K562 (cell line): ENCODE measurements around the gene ALDH1A3. TPM values are rescaled to one million over a fixed set of nuclear protein-coding genes. Genes with fewer than 3 reads are reported as not detected.

Experiments
- CXXC5 ChIP-seq: fragments of 250-450 bp; sonication (Bioruptor Pico); IDR thresholded peaks from 2 replicates; pipeline ENCODE4 v1.8.0; 2022; ENCODE audit warnings: inconsistent platforms, mild to moderate bottlenecking, moderate library complexity
- HNRNPH1 ChIP-seq: fragments of 200-400 bp; formaldehyde crosslinking; optimal IDR thresholded peaks from 2 replicates; pipeline ENCODE3; 2017; ENCODE audit warnings: low read depth, mild to moderate bottlenecking, low read length, moderate library complexity
- MTA2 ChIP-seq: fragments of 450-650 bp; IDR thresholded peaks from 2 replicates; pipeline ENCODE4 v1.6.1; 2016; ENCODE audit warnings: low read depth
- MTF1 ChIP-seq: fragments of 250-450 bp; sonication (Bioruptor Pico); IDR thresholded peaks from 2 replicates; pipeline ENCODE4 v1.9.0; 2021; ENCODE audit warnings: moderate library complexity, mild to moderate bottlenecking, inconsistent platforms, borderline replicate concordance
- POLR2AphosphoS2 ChIP-seq: IDR thresholded peaks from 2 replicates; pipeline ENCODE4 v1.6.1; 2012; ENCODE audit warnings: low read length, improper control_type of control experiment
- SLC30A9 ChIP-seq: fragments of 250-450 bp; sonication (Bioruptor Pico); IDR thresholded peaks from 2 replicates; pipeline ENCODE4 v1.8.0; 2022; ENCODE audit warnings: mild to moderate bottlenecking, moderate library complexity
- ZNF764 ChIP-seq: fragments of 250-450 bp; sonication (Bioruptor Pico); IDR thresholded peaks from 2 replicates; pipeline ENCODE4 v1.4.0; 2020; ENCODE audit warnings: low read depth, mild to moderate bottlenecking, moderate library complexity
- polyA plus RNA-seq, 8 experiments: library from polyadenylated mRNA; depleted of rRNA in 4 of 8; stranded (reverse) in 5 of 8; unstranded in 3 of 8; fragments of >200 nt; fragmentation: Nextera tagmentation in 2 of 8; fragmentation: Illumina TruSeq in 1 of 8; extraction: Ambion mirVana in 2 of 8; extraction: Trizol in 1 of 8; gene quantifications; 2 replicates each; pipeline versions ENCODE4 v1.2.1 to v1.2.3, GENCODE V29; 2011 to 2014; ENCODE audit warnings: inconsistent platforms in 1 of 8, missing spikeins in 1 of 8
- total RNA-seq, 7 experiments: library from RNA; depleted of rRNA in 6 of 7; stranded (reverse); fragments of >200 nt in 6 of 7; fragmentation: Illumina TruSeq in 2 of 7; extraction: Trizol in 2 of 7; gene quantifications; 2 replicates each; pipeline versions ENCODE4 v1.2.1 to v1.2.3, GENCODE V29; 2011 to 2021; ENCODE audit warnings: low replicate concordance in 1 of 7
- TF ChIP-seq, protein P1 (sequence below): fragments of 450-650 bp; conservative IDR thresholded peaks from 2 replicates; pipeline ENCODE4 v1.6.1; 2016; ENCODE audit warnings: missing genetic modification characterization, low read depth, mild to moderate bottlenecking, control low read depth, missing compliant biosample characterization
- TF ChIP-seq, protein P2 (sequence below): fragments of 250-450 bp; sonication (Bioruptor Pico); IDR thresholded peaks from 2 replicates; pipeline ENCODE4 v1.4.0; 2020; ENCODE audit warnings: mild to moderate bottlenecking
- TF ChIP-seq, protein P3 (sequence below): fragments of 250-450 bp; sonication (Bioruptor Pico); IDR thresholded peaks from 2 replicates; pipeline ENCODE4 v1.5.0; 2021; ENCODE audit warnings: mild to moderate bottlenecking, borderline replicate concordance
- TF ChIP-seq, protein P4 (sequence below): sonication (generic); formaldehyde crosslinking; IDR thresholded peaks from 2 replicates; pipeline ENCODE4 v1.8.0; 2022; ENCODE audit warnings: mild to moderate bottlenecking, missing genetic modification reagents

The ALDH1A3 gene
- total and polyA plus RNA-seq, 9 of the 15 experiments (the other 6 are each of a cell fraction or from before 2014, with no cell fraction given) = 0.38 TPM; not detected in 8

DNA sequence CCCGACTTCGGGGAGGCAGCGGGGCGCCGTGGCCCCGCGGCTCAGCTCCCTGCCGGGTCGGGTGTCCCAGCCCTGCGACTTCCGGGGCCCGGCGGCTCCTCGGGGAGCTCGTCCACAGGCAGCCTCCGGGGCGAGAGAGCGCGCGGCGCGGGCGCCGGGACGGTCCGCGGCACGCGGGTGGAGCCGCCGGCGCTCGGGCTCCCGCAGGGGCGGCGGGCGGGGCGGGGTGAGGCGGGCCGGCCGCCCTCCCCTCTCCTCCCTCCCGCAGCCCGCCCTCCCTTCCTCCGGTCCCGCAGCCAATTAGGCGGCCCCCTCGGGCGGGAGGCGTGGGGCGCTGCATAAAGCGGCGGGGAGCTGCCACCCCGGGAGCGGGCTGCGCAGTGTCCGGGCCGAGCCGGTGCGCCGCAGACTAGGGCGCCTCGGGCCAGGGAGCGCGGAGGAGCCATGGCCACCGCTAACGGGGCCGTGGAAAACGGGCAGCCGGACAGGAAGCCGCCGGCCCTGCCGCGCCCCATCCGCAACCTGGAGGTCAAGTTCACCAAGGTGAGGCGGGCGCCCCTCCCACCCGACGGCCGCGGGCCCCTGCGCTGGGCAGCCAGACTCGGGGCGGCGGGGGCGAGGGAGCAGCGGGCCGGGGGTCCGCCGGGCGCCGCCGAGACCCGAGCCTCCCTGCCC is at the start of gene ALDH1A3 (continued):
- TF ChIP-seq, protein P1, sequence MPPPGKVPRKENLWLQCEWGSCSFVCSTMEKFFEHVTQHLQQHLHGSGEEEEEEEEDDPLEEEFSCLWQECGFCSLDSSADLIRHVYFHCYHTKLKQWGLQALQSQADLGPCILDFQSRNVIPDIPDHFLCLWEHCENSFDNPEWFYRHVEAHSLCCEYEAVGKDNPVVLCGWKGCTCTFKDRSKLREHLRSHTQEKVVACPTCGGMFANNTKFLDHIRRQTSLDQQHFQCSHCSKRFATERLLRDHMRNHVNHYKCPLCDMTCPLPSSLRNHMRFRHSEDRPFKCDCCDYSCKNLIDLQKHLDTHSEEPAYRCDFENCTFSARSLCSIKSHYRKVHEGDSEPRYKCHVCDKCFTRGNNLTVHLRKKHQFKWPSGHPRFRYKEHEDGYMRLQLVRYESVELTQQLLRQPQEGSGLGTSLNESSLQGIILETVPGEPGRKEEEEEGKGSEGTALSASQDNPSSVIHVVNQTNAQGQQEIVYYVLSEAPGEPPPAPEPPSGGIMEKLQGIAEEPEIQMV (tag) = no peak
- TF ChIP-seq ZNF764 (CRISPR knock-in tag) (no peak), MTA2 (no peak), HNRNPH1 (no peak), CXXC5 (CRISPR knock-in tag) (no peak), SLC30A9 (CRISPR knock-in tag) (no peak), MTF1 (CRISPR knock-in tag) (no peak), POLR2AphosphoS2 (no peak)
- TF ChIP-seq, protein P2, sequence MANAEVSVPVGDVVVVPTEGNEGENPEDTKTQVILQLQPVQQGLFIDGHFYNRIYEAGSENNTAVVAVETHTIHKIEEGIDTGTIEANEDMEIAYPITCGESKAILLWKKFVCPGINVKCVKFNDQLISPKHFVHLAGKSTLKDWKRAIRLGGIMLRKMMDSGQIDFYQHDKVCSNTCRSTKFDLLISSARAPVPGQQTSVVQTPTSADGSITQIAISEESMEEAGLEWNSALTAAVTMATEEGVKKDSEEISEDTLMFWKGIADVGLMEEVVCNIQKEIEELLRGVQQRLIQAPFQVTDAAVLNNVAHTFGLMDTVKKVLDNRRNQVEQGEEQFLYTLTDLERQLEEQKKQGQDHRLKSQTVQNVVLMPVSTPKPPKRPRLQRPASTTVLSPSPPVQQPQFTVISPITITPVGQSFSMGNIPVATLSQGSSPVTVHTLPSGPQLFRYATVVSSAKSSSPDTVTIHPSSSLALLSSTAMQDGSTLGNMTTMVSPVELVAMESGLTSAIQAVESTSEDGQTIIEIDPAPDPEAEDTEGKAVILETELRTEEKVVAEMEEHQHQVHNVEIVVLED = no peak
- TF ChIP-seq, protein P3, sequence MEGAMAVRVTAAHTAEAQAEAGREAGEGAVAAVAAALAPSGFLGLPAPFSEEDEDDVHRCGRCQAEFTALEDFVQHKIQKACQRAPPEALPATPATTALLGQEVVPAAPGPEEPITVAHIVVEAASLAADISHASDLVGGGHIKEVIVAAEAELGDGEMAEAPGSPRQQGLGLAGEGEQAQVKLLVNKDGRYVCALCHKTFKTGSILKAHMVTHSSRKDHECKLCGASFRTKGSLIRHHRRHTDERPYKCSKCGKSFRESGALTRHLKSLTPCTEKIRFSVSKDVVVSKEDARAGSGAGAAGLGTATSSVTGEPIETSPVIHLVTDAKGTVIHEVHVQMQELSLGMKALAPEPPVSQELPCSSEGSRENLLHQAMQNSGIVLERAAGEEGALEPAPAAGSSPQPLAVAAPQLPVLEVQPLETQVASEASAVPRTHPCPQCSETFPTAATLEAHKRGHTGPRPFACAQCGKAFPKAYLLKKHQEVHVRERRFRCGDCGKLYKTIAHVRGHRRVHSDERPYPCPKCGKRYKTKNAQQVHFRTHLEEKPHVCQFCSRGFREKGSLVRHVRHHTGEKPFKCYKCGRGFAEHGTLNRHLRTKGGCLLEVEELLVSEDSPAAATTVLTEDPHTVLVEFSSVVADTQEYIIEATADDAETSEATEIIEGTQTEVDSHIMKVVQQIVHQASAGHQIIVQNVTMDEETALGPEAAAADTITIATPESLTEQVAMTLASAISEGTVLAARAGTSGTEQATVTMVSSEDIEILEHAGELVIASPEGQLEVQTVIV (CRISPR knock-in tag) = no peak
- TF ChIP-seq, protein P4, sequence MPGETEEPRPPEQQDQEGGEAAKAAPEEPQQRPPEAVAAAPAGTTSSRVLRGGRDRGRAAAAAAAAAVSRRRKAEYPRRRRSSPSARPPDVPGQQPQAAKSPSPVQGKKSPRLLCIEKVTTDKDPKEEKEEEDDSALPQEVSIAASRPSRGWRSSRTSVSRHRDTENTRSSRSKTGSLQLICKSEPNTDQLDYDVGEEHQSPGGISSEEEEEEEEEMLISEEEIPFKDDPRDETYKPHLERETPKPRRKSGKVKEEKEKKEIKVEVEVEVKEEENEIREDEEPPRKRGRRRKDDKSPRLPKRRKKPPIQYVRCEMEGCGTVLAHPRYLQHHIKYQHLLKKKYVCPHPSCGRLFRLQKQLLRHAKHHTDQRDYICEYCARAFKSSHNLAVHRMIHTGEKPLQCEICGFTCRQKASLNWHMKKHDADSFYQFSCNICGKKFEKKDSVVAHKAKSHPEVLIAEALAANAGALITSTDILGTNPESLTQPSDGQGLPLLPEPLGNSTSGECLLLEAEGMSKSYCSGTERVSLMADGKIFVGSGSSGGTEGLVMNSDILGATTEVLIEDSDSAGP = no peak
